GM23248 (cell line): ENCODE measurements around the gene SEPTIN14. TPM values are rescaled to one million over a fixed set of nuclear protein-coding genes. Genes with fewer than 3 reads are reported as not detected.
"Not testable (repeated sequence)": the region's sequence is repeated elsewhere in the genome, so short reads cannot be mapped to it uniquely, and the experiment has no call there.

Experiments
- DNase-seq: peaks from one replicate; pipeline ENCODE4 v3.0.0-alpha.2; 2015
- H2AFZ ChIP-seq: fragments of 200-600 bp; sonication (generic); 2 replicates; pipeline ENCODE4 v1.6.1; 2016; ENCODE audit warnings: antibody characterized with exemption
- H3F3A ChIP-seq: fragments of 200-600 bp; sonication (generic); 2 replicates; pipeline ENCODE4 v1.6.1; 2016; ENCODE audit warnings: mild to moderate bottlenecking, antibody characterized with exemption, mixed run types; ENCODE audit not compliant: insufficient read depth
- H3K27ac ChIP-seq: fragments of 200-600 bp; sonication (generic); 2 replicates; pipeline ENCODE4 v1.5.1; 2016; ENCODE audit warnings: mild to moderate bottlenecking
- H3K27me3 ChIP-seq: fragments of 200-600 bp; sonication (generic); replicated peaks from 2 replicates; pipeline ENCODE4 v1.6.1; 2016; ENCODE audit warnings: mild to moderate bottlenecking; ENCODE audit not compliant: insufficient read depth
- H3K36me3 ChIP-seq: fragments of 200-600 bp; sonication (generic); 2 replicates; pipeline ENCODE4 v1.6.1; 2016; ENCODE audit warnings: low read depth, mild to moderate bottlenecking
- H3K4me1 ChIP-seq: fragments of 200-600 bp; sonication (generic); 2 replicates; pipeline ENCODE4 v1.6.1; 2016; ENCODE audit warnings: mild to moderate bottlenecking; ENCODE audit not compliant: insufficient read depth
- H3K4me2 ChIP-seq: fragments of 200-600 bp; sonication (generic); one replicate; pipeline ENCODE4 v1.6.1; 2016; ENCODE audit warnings: mild to moderate bottlenecking; ENCODE audit not compliant: unreplicated experiment
- H3K4me3 ChIP-seq: fragments of 200-600 bp; sonication (generic); 2 replicates; pipeline ENCODE4 v1.5.1; 2016; ENCODE audit warnings: mild to moderate bottlenecking
- H3K79me2 ChIP-seq: fragments of 200-600 bp; sonication (generic); 2 replicates; pipeline ENCODE4 v1.6.1; 2016; ENCODE audit warnings: mild to moderate bottlenecking; ENCODE audit not compliant: insufficient read depth
- H3K9ac ChIP-seq: fragments of 200-600 bp; sonication (generic); 2 replicates; pipeline ENCODE4 v1.6.1; 2016; ENCODE audit warnings: mild to moderate bottlenecking
- H3K9me2 ChIP-seq: fragments of 200-600 bp; sonication (generic); 2 replicates; pipeline ENCODE4 v1.6.1; 2016; ENCODE audit warnings: mixed run types, mild to moderate bottlenecking, moderate library complexity; ENCODE audit not compliant: insufficient read depth
- H3K9me3 ChIP-seq: fragments of 200-600 bp; sonication (generic); one replicate; pipeline ENCODE4 v1.6.1; 2017; ENCODE audit warnings: low read depth
- H4K20me1 ChIP-seq: fragments of 200-600 bp; sonication (generic); 2 replicates; pipeline ENCODE4 v1.6.0; 2016; ENCODE audit not compliant: insufficient read depth
- EZH2 ChIP-seq: fragments of 200-600 bp; sonication (generic); IDR thresholded peaks from 2 replicates; pipeline ENCODE4 v1.6.1; 2018; ENCODE audit warnings: antibody characterized with exemption, mild to moderate bottlenecking; ENCODE audit not compliant: insufficient read depth, poor library complexity, severe bottlenecking
- EZH2phosphoT487 ChIP-seq: fragments of 200-600 bp; sonication (generic); IDR thresholded peaks from 2 replicates; pipeline ENCODE4 v1.6.1; 2018; ENCODE audit warnings: antibody characterized with exemption, moderate library complexity, mild to moderate bottlenecking, low read depth; ENCODE audit not compliant: insufficient read depth
- WGBS, 2 experiments: methylation state at CpG; one replicate each; pipeline ENCODE4 v1.1.6; 2015 to 2017; ENCODE audit warnings: low lambda C conversion rate in 2 of 2, low coverage in 1 of 2; ENCODE audit errors: missing lambda C conversion rate in 2 of 2; 5-methylcytosine and 5-hydroxymethylcytosine counted together
- in situ Hi-C: fragments of 300-500 bp; cut with MboI; formaldehyde crosslinking; loops from 2 replicates; pipeline ENCODE4 v1.15.0; 2020
- polyA plus RNA-seq: library from polyadenylated mRNA; unstranded; fragments of >200 nt; fragmentation: Nextera tagmentation; extraction: Ambion mirVana; gene quantifications from 2 replicates; pipeline ENCODE4 v1.2.1, GENCODE V29; 2016
- total RNA-seq: library from RNA; depleted of rRNA; stranded (reverse); fragments of >200 nt; shearing (Covaris generic); gene quantifications from 2 replicates; pipeline ENCODE4 v1.2.3, GENCODE V29; 2014

SEPTIN14 gene
- total and polyA plus RNA-seq, 2 experiments from 2014 or later, result not detected

- Histone ChIP-seq H3K4me2 (no peak overlapping the region), H2AFZ (no peak overlapping the region), H3K9me3 (no peaks in the 10 kb centered on the region), H3K79me2 (no peaks in the 10 kb centered on the region), H3K4me1 (no peaks in the 10 kb centered on the region), H3K27me3 (no peaks in the 10 kb centered on the region; the same call in 1 of the 2 replicates), H3K9ac (no peak overlapping the region), H3K27ac (no peak overlapping the region), H3K9me2 (no peaks in the 10 kb centered on the region), H3K4me3 (no peak overlapping the region), H4K20me1 (no peaks in the 10 kb centered on the region), H3F3A (no peaks in the 10 kb centered on the region), H3K36me3 (no peaks in the 10 kb centered on the region)
- in situ Hi-C loops, result no loop called here
- no peak for DNase-seq
- 54 to 55% methylated on average over 6 of the region's 6 CpGs for WGBS, 2 experiments
- no peak for TF ChIP-seq EZH2phosphoT487
- no peak for TF ChIP-seq EZH2
Observed at GRCh38 chr7:55877308-55877707, 14.8 kb upstream of the SEPTIN14 start.

GRCh38 chr7:55873765-55874164 is 11.2 kb upstream of the SEPTIN14 start:
- Histone ChIP-seq H3F3A (no peaks in the 10 kb centered on the region), H3K9me2 (no peaks in the 10 kb centered on the region), H2AFZ (no peak overlapping the region), H3K9me3 (no peaks in the 10 kb centered on the region), H3K4me3 (no peak overlapping the region), H3K79me2 (no peaks in the 10 kb centered on the region), H3K4me2 (no peak overlapping the region), H3K9ac (no peak overlapping the region), H4K20me1 (no peaks in the 10 kb centered on the region), H3K27me3 (no peaks in the 10 kb centered on the region; the same call in 1 of the 2 replicates), H3K36me3 (no peaks in the 10 kb centered on the region), H3K4me1 (no peaks in the 10 kb centered on the region), H3K27ac (no peak overlapping the region)
- TF ChIP-seq EZH2phosphoT487, result no peak
- TF ChIP-seq EZH2, result no peak
- no peak for DNase-seq
- in situ Hi-C loops, result no loop called here
- WGBS, 2 experiments, result 32 to 33% methylated on average over 3 of the region's 3 CpGs

GRCh38 chr7:55871932-55872485 is 9.5 kb upstream of the SEPTIN14 start:
- H3K9ac ChIP-seq, result no peak overlapping the region
- no peak overlapping the region for H2AFZ ChIP-seq
- H3K36me3 ChIP-seq, result no peaks in the 10 kb centered on the region
- H3K79me2 ChIP-seq, result no peaks in the 10 kb centered on the region
- 14 to 28% methylated on average over 8 of the region's 8 CpGs for WGBS, 2 experiments
- no peak for DNase-seq
- H3K9me2 ChIP-seq, result no peaks in the 10 kb centered on the region
- H3K27me3 ChIP-seq, result no peaks in the 10 kb centered on the region
- no peak overlapping the region for H3K4me3 ChIP-seq
- no peaks in the 10 kb centered on the region for H3K4me1 ChIP-seq
- H3K4me2 ChIP-seq, result no peak overlapping the region
- TF ChIP-seq EZH2phosphoT487 (no peak), EZH2 (no peak)
- no peaks in the 10 kb centered on the region for H4K20me1 ChIP-seq
- no peaks in the 10 kb centered on the region for H3K9me3 ChIP-seq
- H3K27ac ChIP-seq, result no peak overlapping the region
- H3F3A ChIP-seq, result no peaks in the 10 kb centered on the region
- in situ Hi-C loops, result no loop called here

GRCh38 chr7:55868989-55869388 is 6.4 kb upstream of the SEPTIN14 start:
- H3K4me2 ChIP-seq, H3K4me3 ChIP-seq, H3K9ac ChIP-seq, in situ Hi-C loops, H3K9me2 ChIP-seq, H3F3A ChIP-seq, H2AFZ ChIP-seq, H3K9me3 ChIP-seq, H3K27ac ChIP-seq, H3K27me3 ChIP-seq, H3K79me2 ChIP-seq, H3K36me3 ChIP-seq, DNase-seq, H4K20me1 ChIP-seq, H3K4me1 ChIP-seq: not testable (repeated sequence)
- 26 to 34% methylated on average over 6 to 7 of the region's 7 CpGs for WGBS, 2 experiments

GRCh38 chr7:55845164-55845563 is 17.4 kb downstream of the SEPTIN14 start:
- H3K79me2 ChIP-seq, H3K4me3 ChIP-seq, DNase-seq, in situ Hi-C loops, H3K36me3 ChIP-seq, H3K27me3 ChIP-seq, H3K9ac ChIP-seq, H3K4me2 ChIP-seq, H3K4me1 ChIP-seq, H3K9me3 ChIP-seq, H3K27ac ChIP-seq, H4K20me1 ChIP-seq, H3F3A ChIP-seq, H2AFZ ChIP-seq, H3K9me2 ChIP-seq: not testable (repeated sequence)
- WGBS, 2 experiments, result 4 to 6% methylated on average over 1 of the region's 1 CpG
